Activated T-helper 1 cell treated with Interleukin-2 at 50 U/mL for 16 hours (primary cell): ENCODE results near the gene SCAI.
"Not testable (repeated sequence)": the region's sequence is repeated elsewhere in the genome, so short reads cannot be mapped to it uniquely, and the experiment has no call there.

ENCODE experiments used
- DNase-seq: peaks from one replicate; pipeline ENCODE4 v3.0.0-alpha.2; 2020; ENCODE audit warnings: low read depth

SCAI gene

GRCh38 chr9:124947727-124948391 is 195.5 kb downstream of the SCAI start:
- DNase-seq = no peak

GRCh38 chr9:124946167-124946566 is 197.2 kb downstream of the SCAI start:
- no peak for DNase-seq

- DNase-seq = peak; percentile 58
Measured at GRCh38 chr9:124941679-124942561, 201.4 kb downstream of the SCAI start.

GRCh38 chr9:124940894-124941678 is 202.2 kb downstream of the SCAI start, which contains the start of gene GOLGA1:
TSS of gene GOLGA1 (minus strand) at chr9:124941083. CDS start at chr9:124938711, 2,372 bp downstream.
- peak; percentile 91 for DNase-seq

- DNase-seq = no peak
Measured at GRCh38 chr9:124940521-124940893, 202.8 kb downstream of the SCAI start.

GRCh38 chr9:124939944-124940343 is 203.4 kb downstream of the SCAI start:
- no peak for DNase-seq

GRCh38 chr9:124934290-124934689 is 209.0 kb downstream of the SCAI start:
- DNase-seq = no peak

GRCh38 chr9:124932333-124932732 is 211.0 kb downstream of the SCAI start:
- DNase-seq = no peak

GRCh38 chr9:124929464-124929863 is 213.9 kb downstream of the SCAI start:
- DNase-seq = no peak

- no peak for DNase-seq
Measured at GRCh38 chr9:124928116-124928515, 215.2 kb downstream of the SCAI start.

GRCh38 chr9:124920394-124920793 is 222.9 kb downstream of the SCAI start:
- DNase-seq = not testable (repeated sequence)

- no peak for DNase-seq
Measured at GRCh38 chr9:124914753-124915405, 228.4 kb downstream of the SCAI start.

GRCh38 chr9:124913378-124913777 is 229.9 kb downstream of the SCAI start:
- DNase-seq = no peak

GRCh38 chr9:124911766-124912165 is 231.6 kb downstream of the SCAI start:
- no peak for DNase-seq

GRCh38 chr9:124908098-124908497 is 235.2 kb downstream of the SCAI start:
- DNase-seq = no peak

- no peak for DNase-seq
Measured at GRCh38 chr9:124906966-124907365, 236.4 kb downstream of the SCAI start.

GRCh38 chr9:124899845-124900244 is 243.5 kb downstream of the SCAI start:
- no peak for DNase-seq

- no peak for DNase-seq
Measured at GRCh38 chr9:124897570-124898460, 245.5 kb downstream of the SCAI start.

- DNase-seq = no peak
Measured at GRCh38 chr9:124894741-124895170, 248.6 kb downstream of the SCAI start.

- no peak for DNase-seq
Measured at GRCh38 chr9:124894035-124894740, 249.1 kb downstream of the SCAI start.
